T-helper 9 cell (primary cell): ENCODE data around the gene MAPK8IP2.
"Not testable (repeated sequence)": the region's sequence is repeated elsewhere in the genome, so short reads cannot be mapped to it uniquely, and the experiment has no call there.

Source experiments
- DNase-seq: peaks from one replicate; pipeline ENCODE4 v3.0.0-alpha.2; 2020

MAPK8IP2 gene

GRCh38 chr22:50613291-50613981 lies 12.8 kb downstream of the MAPK8IP2 start:
- no peak for DNase-seq

- DNase-seq: not testable (repeated sequence)
Observed at GRCh38 chr22:50614296-50614695, 13.7 kb downstream of the MAPK8IP2 start.

GRCh38 chr22:50620593-50621355 lies 20.2 kb downstream of the MAPK8IP2 start:
- DNase-seq: peak; percentile 84

- DNase-seq: peak; percentile 23
Observed at GRCh38 chr22:50621356-50621880, 20.8 kb downstream of the MAPK8IP2 start.

- no peak for DNase-seq
Observed at GRCh38 chr22:50621948-50622722, 21.5 kb downstream of the MAPK8IP2 start.

- no peak for DNase-seq
Observed at GRCh38 chr22:50622723-50623327, 22.2 kb downstream of the MAPK8IP2 start.

- DNase-seq: no peak
Observed at GRCh38 chr22:50624347-50625130, 23.9 kb downstream of the MAPK8IP2 start.

GRCh38 chr22:50625131-50625567 lies 24.6 kb downstream of the MAPK8IP2 start:
- no peak for DNase-seq

GRCh38 chr22:50625568-50626313 lies 25.1 kb downstream of the MAPK8IP2 start:
- no peak for DNase-seq

- no peak for DNase-seq
Observed at GRCh38 chr22:50626314-50626849, 25.8 kb downstream of the MAPK8IP2 start.

GRCh38 chr22:50626850-50627641 lies 26.5 kb downstream of the MAPK8IP2 start:
- DNase-seq: no peak

GRCh38 chr22:50627642-50628542 lies 27.3 kb downstream of the MAPK8IP2 start, which contains the start of gene ARSA:
Gene ARSA (minus strand): TSS chr22:50628152. CDS start chr22:50627779, 373 bp downstream.
- DNase-seq: peak; percentile 67

- no peak for DNase-seq
Observed at GRCh38 chr22:50628543-50629134, 28.0 kb downstream of the MAPK8IP2 start.

- DNase-seq: no peak
Observed at GRCh38 chr22:50630376-50630775, 29.8 kb downstream of the MAPK8IP2 start.

GRCh38 chr22:50633086-50633485 lies 32.5 kb downstream of the MAPK8IP2 start:
- DNase-seq: no peak

GRCh38 chr22:50633771-50634170 lies 33.2 kb downstream of the MAPK8IP2 start:
- DNase-seq: no peak

- DNase-seq: no peak
Observed at GRCh38 chr22:50635591-50635990, 35.0 kb downstream of the MAPK8IP2 start.

- DNase-seq: not testable (repeated sequence)
Observed at GRCh38 chr22:50640296-50640695, 39.7 kb downstream of the MAPK8IP2 start.
